ENCODE results near the gene PRDX4.

PRDX4 gene

DNA sequence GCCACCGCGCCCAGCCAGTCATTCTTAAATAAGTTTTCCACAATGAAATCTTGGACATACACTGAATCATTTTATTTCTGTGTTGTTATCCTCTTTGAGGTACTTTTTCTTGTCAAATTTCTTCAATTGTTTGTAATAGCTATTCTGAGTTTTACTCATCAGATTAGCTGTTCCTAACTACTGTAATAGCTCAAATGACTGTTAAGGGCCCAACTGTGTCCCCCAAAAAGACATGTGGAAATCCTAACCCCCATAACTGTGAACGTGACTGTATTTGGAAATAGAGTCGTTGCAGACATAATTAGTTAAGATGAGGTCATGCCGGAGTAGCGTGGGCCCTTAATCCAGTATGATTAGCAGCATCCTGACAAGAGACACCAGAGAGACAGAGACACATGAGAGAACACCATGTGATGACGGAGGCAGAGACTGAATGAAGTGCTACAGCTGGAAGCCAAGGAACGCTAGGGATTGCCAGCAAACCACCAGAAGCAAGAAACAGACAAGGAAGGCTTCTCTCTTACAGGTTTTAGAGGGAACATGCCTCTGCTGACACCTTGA is 52.9 kb downstream of the PRDX4 start:
- no peak for TF ChIP-seq CTCF (IDR thresholded peaks at IDR 0.05; ENCODE audit: insufficient read depth, missing control alignments)
- FAIRE-seq, result no peak
- DNase-seq (ENCODE audit: insufficient read length, low spot score), result no peak

DNA sequence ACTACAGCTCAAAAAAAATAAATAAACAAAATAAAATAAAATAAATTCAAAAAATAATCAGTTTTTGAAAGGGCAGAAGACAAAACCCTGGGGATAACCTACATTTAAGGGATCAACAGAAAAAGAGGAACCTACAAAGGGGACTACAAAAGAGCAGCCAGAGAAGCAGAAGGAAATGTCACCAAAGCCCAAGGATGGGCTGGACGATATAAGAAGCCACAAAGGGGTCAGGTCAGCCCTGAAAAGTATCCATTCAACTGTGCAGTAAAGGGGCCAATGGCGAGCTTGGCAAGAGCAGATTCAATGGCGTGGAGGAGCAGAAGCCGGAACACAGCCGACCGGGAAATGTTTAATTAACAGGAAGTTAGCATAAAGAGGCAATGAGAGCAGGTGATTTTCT is 58.9 kb downstream of the PRDX4 start:
- FAIRE-seq (no peak), DNase-seq (ENCODE audit: insufficient read length, low spot score) (no peak)
- TF ChIP-seq CTCF (IDR thresholded peaks at IDR 0.05; ENCODE audit: insufficient read depth, missing control alignments), result no peak

- no peak for TF ChIP-seq CTCF (IDR thresholded peaks at IDR 0.05; ENCODE audit: insufficient read depth, missing control alignments)
- no peak for DNase-seq (ENCODE audit: insufficient read length, low spot score)
- FAIRE-seq, result no peak
These were observed 59.9 kb downstream of the PRDX4 start for GRCh38 chrX:23727206-23727605.

GRCh38 chrX:23729214-23729613 is 61.9 kb downstream of the PRDX4 start:
- FAIRE-seq (no peak), DNase-seq (ENCODE audit: insufficient read length, low spot score) (no peak)
- TF ChIP-seq CTCF (IDR thresholded peaks at IDR 0.05; ENCODE audit: insufficient read depth, missing control alignments), result no peak

- TF ChIP-seq CTCF (IDR thresholded peaks at IDR 0.05; ENCODE audit: insufficient read depth, missing control alignments), result no peak
- FAIRE-seq, result no peak
These were observed 64.7 kb downstream of the PRDX4 start for GRCh38 chrX:23731951-23732350.

GRCh38 chrX:23732704-23733103 is 65.4 kb downstream of the PRDX4 start:
- FAIRE-seq (no peak), DNase-seq (ENCODE audit: insufficient read length, low spot score) (no peak)
- no peak for TF ChIP-seq CTCF (IDR thresholded peaks at IDR 0.05; ENCODE audit: insufficient read depth, missing control alignments)

More at GRCh38 chrX:23731951-23732350, 64.7 kb downstream of the PRDX4 start:
- no peak for DNase-seq (ENCODE audit: insufficient read length, low spot score)

Measured in D721Med (cell line).